ENCODE measurements around the gene TRIP4.

DNA sequence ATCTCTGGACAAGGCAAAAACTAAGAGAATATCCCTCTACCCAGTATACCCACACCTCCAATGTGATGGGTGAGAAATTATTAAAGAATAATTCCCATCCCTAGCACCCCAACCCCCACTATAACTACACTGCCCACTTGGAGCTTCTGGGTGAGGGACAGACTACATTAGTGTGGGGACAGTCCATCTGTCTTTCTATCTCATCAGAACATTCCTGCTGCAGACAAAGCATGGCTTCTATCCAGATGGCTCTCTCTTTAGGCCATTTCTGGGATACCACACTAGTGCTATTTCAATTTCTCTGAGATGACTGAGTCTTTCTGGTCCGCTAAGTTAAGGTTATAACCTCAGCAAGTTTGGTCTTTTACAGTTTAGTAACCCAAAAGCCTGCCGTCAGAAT lies 38.3 kb upstream of the TRIP4 start:
- TF ChIP-seq, protein P1, sequence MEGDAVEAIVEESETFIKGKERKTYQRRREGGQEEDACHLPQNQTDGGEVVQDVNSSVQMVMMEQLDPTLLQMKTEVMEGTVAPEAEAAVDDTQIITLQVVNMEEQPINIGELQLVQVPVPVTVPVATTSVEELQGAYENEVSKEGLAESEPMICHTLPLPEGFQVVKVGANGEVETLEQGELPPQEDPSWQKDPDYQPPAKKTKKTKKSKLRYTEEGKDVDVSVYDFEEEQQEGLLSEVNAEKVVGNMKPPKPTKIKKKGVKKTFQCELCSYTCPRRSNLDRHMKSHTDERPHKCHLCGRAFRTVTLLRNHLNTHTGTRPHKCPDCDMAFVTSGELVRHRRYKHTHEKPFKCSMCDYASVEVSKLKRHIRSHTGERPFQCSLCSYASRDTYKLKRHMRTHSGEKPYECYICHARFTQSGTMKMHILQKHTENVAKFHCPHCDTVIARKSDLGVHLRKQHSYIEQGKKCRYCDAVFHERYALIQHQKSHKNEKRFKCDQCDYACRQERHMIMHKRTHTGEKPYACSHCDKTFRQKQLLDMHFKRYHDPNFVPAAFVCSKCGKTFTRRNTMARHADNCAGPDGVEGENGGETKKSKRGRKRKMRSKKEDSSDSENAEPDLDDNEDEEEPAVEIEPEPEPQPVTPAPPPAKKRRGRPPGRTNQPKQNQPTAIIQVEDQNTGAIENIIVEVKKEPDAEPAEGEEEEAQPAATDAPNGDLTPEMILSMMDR (conservative IDR thresholded peaks at IDR 0.05): no peak
- no peak for TF ChIP-seq EZH2 (IDR thresholded peaks at IDR 0.05; ENCODE audit: low read depth)
